ENCODE data around the gene FGR. TPM values are rescaled to one million over a fixed set of nuclear protein-coding genes. Genes with fewer than 3 reads are reported as not detected.

Gene FGR
- total RNA-seq, 1 donor from 2014 or later, result not detected

GRCh38 chr1:27563591-27564471 lies 71.2 kb downstream of the FGR start:
- DNase-seq (ENCODE audit: low spot score), result no peak
- H3K4me3 Mint-ChIP-seq (ENCODE audit: unreplicated experiment), result peak overlapping the region; percentile 25
- H3K36me3 Mint-ChIP-seq (ENCODE audit: low read depth), result no peaks in the 10 kb centered on the region
- no peaks in the 10 kb centered on the region for H3K27me3 Mint-ChIP-seq (ENCODE audit: low read depth)
- no peak for TF ChIP-seq CTCF (IDR thresholded peaks at IDR 0.05)
- peak overlapping the region; percentile 86 for H3K27ac Mint-ChIP-seq (ENCODE audit: unreplicated experiment)
- peaks cover 93% of the 10 kb centered on the region for H3K4me1 Mint-ChIP-seq (ENCODE audit: low read depth)
- no peaks in the 10 kb centered on the region for H3K9me3 Mint-ChIP-seq (ENCODE audit: low read depth)

GRCh38 chr1:27563341-27563590 lies 71.7 kb downstream of the FGR start:
- TF ChIP-seq CTCF (IDR thresholded peaks at IDR 0.05), result no peak
- Mint-ChIP-seq H3K27ac (ENCODE audit: unreplicated experiment) (peak overlapping the region; percentile 86), H3K4me3 (ENCODE audit: unreplicated experiment) (no peak overlapping the region), H3K36me3 (ENCODE audit: low read depth) (no peaks in the 10 kb centered on the region), H3K27me3 (ENCODE audit: low read depth) (no peaks in the 10 kb centered on the region), H3K4me1 (ENCODE audit: low read depth) (peaks cover 94% of the 10 kb centered on the region), H3K9me3 (ENCODE audit: low read depth) (no peaks in the 10 kb centered on the region)
- no peak for DNase-seq (ENCODE audit: low spot score)

- DNase-seq (ENCODE audit: low spot score), result no peak
- peaks cover 93% of the 10 kb centered on the region for H3K4me1 Mint-ChIP-seq (ENCODE audit: low read depth)
- no peak overlapping the region for H3K4me3 Mint-ChIP-seq (ENCODE audit: unreplicated experiment)
- H3K27ac Mint-ChIP-seq (ENCODE audit: unreplicated experiment), result peak overlapping the region; percentile 78
- H3K36me3 Mint-ChIP-seq (ENCODE audit: low read depth), result no peaks in the 10 kb centered on the region
- no peaks in the 10 kb centered on the region for H3K27me3 Mint-ChIP-seq (ENCODE audit: low read depth)
- TF ChIP-seq CTCF (IDR thresholded peaks at IDR 0.05), result no peak
- H3K9me3 Mint-ChIP-seq (ENCODE audit: low read depth), result no peaks in the 10 kb centered on the region
Measured at GRCh38 chr1:27562534-27563340, 72.2 kb downstream of the FGR start.

Other genes starting within 250 kb of the FGR start
- gene GPR3, start 242.6 kb downstream of the FGR start, total RNA-seq, result 0.26 to 0.56 TPM (median 0.32 TPM) in 3 replicates
- 114 to 136 TPM (median 128 TPM) in 3 replicates for gene WASF2, start 145.0 kb downstream of the FGR start, total RNA-seq
- gene AHDC1, start 31.0 kb downstream of the FGR start, total RNA-seq, result 61.6 to 86.7 TPM (median 61.8 TPM) in 3 replicates
- gene IFI6, start 37.0 kb upstream of the FGR start, total RNA-seq, result 23.2 to 36.1 TPM (median 25.0 TPM) in 3 replicates
- 12.7 to 15.1 TPM (median 13.6 TPM) in 3 replicates for gene FAM76A, start 90.8 kb upstream of the FGR start, total RNA-seq
- 48.1 to 49.6 TPM (median 48.3 TPM) in 3 replicates for gene STX12, start 138.0 kb upstream of the FGR start, total RNA-seq
- gene PPP1R8, start 195.6 kb upstream of the FGR start, total RNA-seq, result 39.7 to 42.9 TPM (median 41.7 TPM) in 3 replicates
- gene THEMIS2, start 237.4 kb upstream of the FGR start, total RNA-seq, result 1.2 to 3.9 TPM (median 1.6 TPM) in 3 replicates

All from chondrocyte (in vitro differentiated cells).